AG09319 (cell line): ENCODE data around the gene SCFD2.

Experiments
- DNase-seq: peaks from one replicate; pipeline ENCODE4 v3.0.0-alpha.2; 2010; ENCODE audit warnings: low read depth; ENCODE audit errors: extremely low read depth
- TF ChIP-seq, protein P1 (sequence below): IDR thresholded peaks from 2 replicates; pipeline ENCODE4 v1.5.1; 2011; ENCODE audit warnings: low read depth, mild to moderate bottlenecking, inconsistent platforms, low read length, moderate library complexity

Gene SCFD2

DNA sequence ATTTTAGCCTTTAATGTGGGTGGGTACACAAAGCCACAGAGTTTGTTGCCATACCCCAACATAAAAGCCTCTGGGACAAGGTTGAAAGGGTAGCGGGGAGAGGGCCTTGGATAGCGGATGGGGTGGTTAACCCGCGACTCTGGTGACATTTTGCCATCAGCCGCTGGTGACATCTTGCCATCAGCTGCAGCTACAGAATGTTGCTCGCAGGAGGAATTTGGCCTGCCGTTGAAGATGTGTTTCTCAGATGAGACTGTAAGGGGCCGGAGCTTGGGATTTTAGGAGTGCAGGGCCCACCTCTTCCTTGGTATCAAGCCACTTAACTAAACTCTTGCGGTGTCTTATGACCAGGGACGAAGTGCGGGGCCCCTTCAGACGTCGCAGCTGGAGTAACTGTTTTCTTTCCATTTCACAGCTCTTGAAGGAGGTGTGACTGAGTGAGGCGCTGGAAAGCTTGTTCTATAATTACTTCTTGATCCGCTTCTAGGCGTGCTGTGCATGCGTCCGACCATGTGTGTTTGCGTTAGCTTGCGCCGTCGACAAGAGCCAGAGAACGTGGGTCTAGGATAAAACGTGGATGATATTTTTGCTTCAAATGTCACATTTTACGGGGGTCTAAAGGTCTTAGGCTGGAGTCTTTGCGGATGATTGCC is 504.6 kb downstream of the SCFD2 start:
- TF ChIP-seq, protein P1, sequence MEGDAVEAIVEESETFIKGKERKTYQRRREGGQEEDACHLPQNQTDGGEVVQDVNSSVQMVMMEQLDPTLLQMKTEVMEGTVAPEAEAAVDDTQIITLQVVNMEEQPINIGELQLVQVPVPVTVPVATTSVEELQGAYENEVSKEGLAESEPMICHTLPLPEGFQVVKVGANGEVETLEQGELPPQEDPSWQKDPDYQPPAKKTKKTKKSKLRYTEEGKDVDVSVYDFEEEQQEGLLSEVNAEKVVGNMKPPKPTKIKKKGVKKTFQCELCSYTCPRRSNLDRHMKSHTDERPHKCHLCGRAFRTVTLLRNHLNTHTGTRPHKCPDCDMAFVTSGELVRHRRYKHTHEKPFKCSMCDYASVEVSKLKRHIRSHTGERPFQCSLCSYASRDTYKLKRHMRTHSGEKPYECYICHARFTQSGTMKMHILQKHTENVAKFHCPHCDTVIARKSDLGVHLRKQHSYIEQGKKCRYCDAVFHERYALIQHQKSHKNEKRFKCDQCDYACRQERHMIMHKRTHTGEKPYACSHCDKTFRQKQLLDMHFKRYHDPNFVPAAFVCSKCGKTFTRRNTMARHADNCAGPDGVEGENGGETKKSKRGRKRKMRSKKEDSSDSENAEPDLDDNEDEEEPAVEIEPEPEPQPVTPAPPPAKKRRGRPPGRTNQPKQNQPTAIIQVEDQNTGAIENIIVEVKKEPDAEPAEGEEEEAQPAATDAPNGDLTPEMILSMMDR = no peak
- DNase-seq = no peak

DNA sequence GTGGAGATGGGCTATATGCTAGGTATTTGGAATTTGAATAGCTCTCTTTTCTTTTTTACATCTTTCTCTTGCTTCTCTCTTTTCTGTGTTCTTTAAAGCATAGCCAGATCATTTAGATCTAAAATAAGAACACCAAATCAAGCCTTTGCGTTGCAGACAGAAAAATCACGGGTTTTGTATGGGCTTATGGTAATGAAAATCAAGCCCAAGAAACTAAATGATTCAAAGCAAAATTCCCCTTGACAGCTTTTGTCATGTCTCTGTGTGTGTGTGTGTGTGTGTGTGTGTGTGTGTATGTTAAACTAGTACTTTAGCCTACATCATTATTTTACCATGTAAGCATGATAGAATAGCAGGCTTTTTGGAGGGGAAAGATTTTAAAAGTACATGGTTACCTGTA is 505.5 kb downstream of the SCFD2 start:
- TF ChIP-seq, protein P1 = no peak
- no peak for DNase-seq

- DNase-seq = no peak
Measured at GRCh38 chr4:52856801-52857200, 509.1 kb downstream of the SCFD2 start.

GRCh38 chr4:52853351-52853750 is 512.5 kb downstream of the SCFD2 start:
- TF ChIP-seq, protein P1 = no peak
- DNase-seq = peak; percentile 12

More at GRCh38 chr4:52856801-52857200, 509.1 kb downstream of the SCFD2 start:
- TF ChIP-seq, protein P1 = no peak

GRCh38 chr4:52852711-52853110 is 513.1 kb downstream of the SCFD2 start:
- TF ChIP-seq, protein P1 = no peak
- DNase-seq = no peak

- TF ChIP-seq, protein P1 = no peak
- DNase-seq = no peak
Measured at GRCh38 chr4:52852041-52852440, 513.8 kb downstream of the SCFD2 start.

DNA sequence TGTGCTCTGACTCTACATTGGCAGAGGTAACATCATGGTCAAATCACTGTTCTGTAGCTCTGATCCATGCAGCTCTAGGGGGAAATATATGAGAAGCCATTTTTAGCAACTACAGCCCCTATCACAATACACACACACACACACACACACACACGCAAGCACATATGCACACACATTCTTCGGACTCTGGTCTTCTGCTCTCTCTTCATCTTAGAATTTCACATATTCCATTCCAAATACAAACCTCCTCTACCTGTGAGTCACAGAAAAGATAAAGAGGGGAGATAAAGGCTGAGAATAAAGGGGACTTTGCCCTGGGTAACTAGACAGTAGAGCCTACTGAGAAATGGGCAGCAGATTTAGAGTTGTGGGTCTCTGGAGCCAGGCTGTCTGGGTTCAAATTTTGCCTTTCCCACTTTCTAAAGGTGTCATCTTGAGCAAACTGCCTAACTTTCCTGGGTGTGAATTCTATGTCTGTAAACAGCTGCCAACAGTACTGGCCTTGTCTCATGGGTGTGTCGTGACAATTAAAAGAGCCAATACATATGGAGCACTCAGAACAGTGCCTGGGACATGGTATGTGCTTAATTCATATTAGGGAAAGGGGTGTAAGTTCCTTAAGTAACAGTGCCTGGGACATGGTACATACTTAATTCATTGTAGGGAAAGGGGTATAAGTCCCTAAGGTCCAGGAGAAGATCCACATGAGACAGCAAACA is 515.3 kb downstream of the SCFD2 start:
- TF ChIP-seq, protein P1 = no peak
- no peak for DNase-seq
